DLD1 (cell line): Measurements from ENCODE around the gene PVRIG.
"Not testable (repeated sequence)": the region's sequence is repeated elsewhere in the genome, so short reads cannot be mapped to it uniquely, and the experiment has no call there.

ENCODE experiments used
- in situ Hi-C: cut with HindIII; loops from 2 replicates; pipeline ENCODE4 v1.10.0; 2017; ENCODE audit warnings: low sequenced_read_pairs

The PVRIG gene

GRCh38 chr7:100192969-100193368 lies 26.8 kb upstream of the PVRIG start:
- in situ Hi-C loops: no loop called here

GRCh38 chr7:100195222-100195621 lies 24.5 kb upstream of the PVRIG start:
- in situ Hi-C loops: no loop called here

- in situ Hi-C loops: not testable (repeated sequence)
Measured at GRCh38 chr7:100195901-100196322, 23.8 kb upstream of the PVRIG start.

GRCh38 chr7:100198266-100198665 lies 21.5 kb upstream of the PVRIG start:
- in situ Hi-C loops: no loop called here

- in situ Hi-C loops: no loop called here
Measured at GRCh38 chr7:100200693-100201092, 19.1 kb upstream of the PVRIG start.

GRCh38 chr7:100204454-100204853 lies 15.3 kb upstream of the PVRIG start:
- in situ Hi-C loops: no loop called here

GRCh38 chr7:100208911-100209408 lies 10.8 kb upstream of the PVRIG start:
- in situ Hi-C loops: no loop called here

GRCh38 chr7:100209493-100209892 lies 10.3 kb upstream of the PVRIG start:
- in situ Hi-C loops: no loop called here

- in situ Hi-C loops: no loop called here
Measured at GRCh38 chr7:100210805-100211204, 8.9 kb upstream of the PVRIG start.

GRCh38 chr7:100211342-100211780 lies 8.4 kb upstream of the PVRIG start:
- in situ Hi-C loops: no loop called here

GRCh38 chr7:100212631-100213286 lies 7.0 kb upstream of the PVRIG start:
- in situ Hi-C loops: no loop called here

- in situ Hi-C loops: no loop called here
Measured at GRCh38 chr7:100213672-100214071, 6.1 kb upstream of the PVRIG start.

- in situ Hi-C loops: not testable (repeated sequence)
Measured at GRCh38 chr7:100214356-100214755, 5.4 kb upstream of the PVRIG start.

- in situ Hi-C loops: no loop called here
Measured at GRCh38 chr7:100215895-100216294, 3.9 kb upstream of the PVRIG start.

- in situ Hi-C loops: not testable (repeated sequence)
Measured at GRCh38 chr7:100217934-100218333, 1.8 kb upstream of the PVRIG start.

- in situ Hi-C loops: no loop called here
Measured at GRCh38 chr7:100219271-100219737, 445 bp upstream of the PVRIG start.

GRCh38 chr7:100220586-100221230 lies 959 bp downstream of the PVRIG start:
- in situ Hi-C loops: no loop called here

GRCh38 chr7:100221231-100221718 lies 1.5 kb downstream of the PVRIG start:
- in situ Hi-C loops: no loop called here

- in situ Hi-C loops: no loop called here
Measured at GRCh38 chr7:100221767-100222444, 2.2 kb downstream of the PVRIG start.

- in situ Hi-C loops: no loop called here
Measured at GRCh38 chr7:100222445-100223132, 2.8 kb downstream of the PVRIG start.

GRCh38 chr7:100223376-100223927 lies 3.7 kb downstream of the PVRIG start:
- in situ Hi-C loops: not testable (repeated sequence)
